Measurements from ENCODE around the gene AKAP7.
"Not testable (repeated sequence)": the region's sequence is repeated elsewhere in the genome, so short reads cannot be mapped to it uniquely, and the experiment has no call there.

AKAP7 gene

GRCh38 chr6:131300826-131301225 lies 165.6 kb downstream of the AKAP7 start:
- DNase-seq, result not testable (repeated sequence)

GRCh38 chr6:131303338-131303930 lies 168.2 kb downstream of the AKAP7 start:
- DNase-seq, result no peak

GRCh38 chr6:131305037-131305850 lies 170.0 kb downstream of the AKAP7 start:
- no peak for DNase-seq

GRCh38 chr6:131309437-131309836 lies 174.2 kb downstream of the AKAP7 start:
- no peak for DNase-seq

- DNase-seq, result no peak
Observed at GRCh38 chr6:131314838-131315237, 179.6 kb downstream of the AKAP7 start.

- no peak for DNase-seq
Observed at GRCh38 chr6:131316654-131317053, 181.4 kb downstream of the AKAP7 start.

- DNase-seq, result no peak
Observed at GRCh38 chr6:131317516-131317915, 182.2 kb downstream of the AKAP7 start.

- DNase-seq, result no peak
Observed at GRCh38 chr6:131321589-131321988, 186.3 kb downstream of the AKAP7 start.

GRCh38 chr6:131322125-131322524 lies 186.9 kb downstream of the AKAP7 start:
- DNase-seq, result no peak

GRCh38 chr6:131325669-131326068 lies 190.4 kb downstream of the AKAP7 start:
- DNase-seq, result not testable (repeated sequence)

GRCh38 chr6:131328727-131329126 lies 193.5 kb downstream of the AKAP7 start:
- not testable (repeated sequence) for DNase-seq

- DNase-seq, result no peak
Observed at GRCh38 chr6:131331151-131331550, 195.9 kb downstream of the AKAP7 start.

GRCh38 chr6:131331873-131332781 lies 196.9 kb downstream of the AKAP7 start:
- no peak for DNase-seq

Data from eye (tissue), 1 donor.